Epithelial cell of esophagus (primary cell): ENCODE measurements around the gene NDC80.

Experiments
- DNase-seq: peaks from one replicate; pipeline ENCODE4 v3.0.0; 2010; ENCODE audit warnings: low read depth
- H3K4me3 ChIP-seq: 2 replicates; pipeline ENCODE4 v1.5.1; 2011; ENCODE audit warnings: mild to moderate bottlenecking, low read length, control low read depth
- TF ChIP-seq, protein P1 (sequence below): IDR thresholded peaks from 2 replicates; pipeline ENCODE4 v1.5.1; 2011; ENCODE audit warnings: low read depth, mild to moderate bottlenecking, low read length, control low read depth, inconsistent platforms; ENCODE audit not compliant: insufficient read depth; ENCODE audit errors: missing control alignments

Gene NDC80

GRCh38 chr18:2590303-2590702, 18.9 kb downstream of the NDC80 start:
- no peak overlapping the region for H3K4me3 ChIP-seq
- TF ChIP-seq, protein P1, sequence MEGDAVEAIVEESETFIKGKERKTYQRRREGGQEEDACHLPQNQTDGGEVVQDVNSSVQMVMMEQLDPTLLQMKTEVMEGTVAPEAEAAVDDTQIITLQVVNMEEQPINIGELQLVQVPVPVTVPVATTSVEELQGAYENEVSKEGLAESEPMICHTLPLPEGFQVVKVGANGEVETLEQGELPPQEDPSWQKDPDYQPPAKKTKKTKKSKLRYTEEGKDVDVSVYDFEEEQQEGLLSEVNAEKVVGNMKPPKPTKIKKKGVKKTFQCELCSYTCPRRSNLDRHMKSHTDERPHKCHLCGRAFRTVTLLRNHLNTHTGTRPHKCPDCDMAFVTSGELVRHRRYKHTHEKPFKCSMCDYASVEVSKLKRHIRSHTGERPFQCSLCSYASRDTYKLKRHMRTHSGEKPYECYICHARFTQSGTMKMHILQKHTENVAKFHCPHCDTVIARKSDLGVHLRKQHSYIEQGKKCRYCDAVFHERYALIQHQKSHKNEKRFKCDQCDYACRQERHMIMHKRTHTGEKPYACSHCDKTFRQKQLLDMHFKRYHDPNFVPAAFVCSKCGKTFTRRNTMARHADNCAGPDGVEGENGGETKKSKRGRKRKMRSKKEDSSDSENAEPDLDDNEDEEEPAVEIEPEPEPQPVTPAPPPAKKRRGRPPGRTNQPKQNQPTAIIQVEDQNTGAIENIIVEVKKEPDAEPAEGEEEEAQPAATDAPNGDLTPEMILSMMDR, result no peak
- no peak for DNase-seq

GRCh38 chr18:2597639-2598038, 26.3 kb downstream of the NDC80 start:
- no peak overlapping the region for H3K4me3 ChIP-seq
- DNase-seq, result no peak
- TF ChIP-seq, protein P1, result no peak

DNA sequence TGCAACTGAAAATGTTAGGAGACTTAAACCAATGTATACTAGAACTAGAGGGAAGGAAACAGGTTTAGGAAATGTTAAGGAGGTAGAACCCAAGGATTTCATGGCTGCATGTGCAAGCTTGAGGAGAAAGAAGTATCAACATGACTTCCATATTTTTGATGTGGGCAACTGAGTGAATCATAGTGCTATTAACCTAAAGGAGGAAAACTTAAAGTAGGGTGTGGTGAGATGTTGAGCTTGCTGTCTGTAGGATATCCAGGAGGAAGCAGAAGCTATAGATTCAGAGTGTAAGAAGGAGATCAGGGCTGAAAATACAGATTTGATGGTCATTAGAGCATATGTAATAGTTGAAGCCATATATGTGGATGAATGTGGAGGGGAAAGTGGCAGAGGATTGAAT, 31.5 kb downstream of the NDC80 start:
- TF ChIP-seq, protein P1, result peak; percentile 5
- DNase-seq, result peak; percentile 46
- H3K4me3 ChIP-seq, result no peak overlapping the region

DNA sequence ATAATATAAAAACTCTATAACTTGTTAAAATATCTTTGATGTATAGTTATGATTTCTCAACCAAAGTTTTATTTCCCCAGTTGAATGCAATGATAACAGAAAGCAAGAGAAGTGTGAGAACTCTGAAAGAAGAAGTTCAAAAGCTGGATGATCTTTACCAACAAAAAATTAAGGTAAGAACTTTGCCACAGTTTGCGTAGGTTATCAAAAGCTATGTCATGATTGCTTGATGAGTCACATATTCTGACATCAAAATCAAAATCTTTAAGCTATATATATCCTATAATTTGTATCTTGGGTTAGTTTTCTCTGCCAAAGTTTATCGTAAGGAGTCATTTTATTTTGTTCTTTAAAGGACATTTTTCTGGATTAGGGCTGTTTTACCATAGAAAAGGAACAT, 35.0 kb downstream of the NDC80 start:
- no peak overlapping the region for H3K4me3 ChIP-seq
- no peak for DNase-seq
- TF ChIP-seq, protein P1, result no peak

DNA sequence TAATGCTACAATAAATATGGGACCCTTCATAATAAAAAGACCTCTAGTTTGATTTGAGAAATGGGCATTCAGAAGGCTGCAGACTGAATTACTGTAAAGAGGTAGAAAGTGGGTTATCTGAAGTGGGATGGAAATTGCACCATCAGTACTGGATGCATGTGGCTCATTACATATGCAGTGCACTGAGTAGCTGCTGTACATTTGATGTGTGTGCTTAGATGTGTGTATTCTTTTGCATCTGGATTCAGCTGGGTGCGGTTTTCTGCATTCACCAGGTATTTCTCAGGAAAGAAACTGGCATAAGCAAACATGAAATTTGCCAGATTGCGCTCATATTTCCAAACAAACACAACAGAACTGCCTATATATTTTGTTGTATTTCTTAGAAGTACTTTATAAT, 38.2 kb downstream of the NDC80 start:
- no peak for DNase-seq
- TF ChIP-seq, protein P1, result no peak
- H3K4me3 ChIP-seq, result no peak overlapping the region

DNA sequence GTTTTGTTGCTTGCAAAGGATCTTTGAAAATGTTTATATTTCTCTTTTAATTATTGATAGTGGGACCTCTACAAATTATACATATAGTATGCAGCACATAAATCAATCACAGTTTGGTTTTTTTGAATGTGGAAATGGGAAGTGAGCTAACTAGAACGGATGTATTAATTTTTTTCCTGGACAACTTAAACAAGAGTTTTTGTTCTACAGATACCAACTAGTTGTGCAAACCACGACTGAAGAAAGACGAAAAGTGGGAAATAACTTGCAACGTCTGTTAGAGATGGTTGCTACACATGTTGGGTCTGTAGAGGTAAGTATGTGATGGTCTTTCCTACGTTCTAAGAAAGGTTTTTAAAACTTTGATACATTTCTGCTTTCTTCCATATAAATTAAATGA, 39.2 kb downstream of the NDC80 start:
- TF ChIP-seq, protein P1, result no peak
- no peak for DNase-seq
- no peak overlapping the region for H3K4me3 ChIP-seq

DNA sequence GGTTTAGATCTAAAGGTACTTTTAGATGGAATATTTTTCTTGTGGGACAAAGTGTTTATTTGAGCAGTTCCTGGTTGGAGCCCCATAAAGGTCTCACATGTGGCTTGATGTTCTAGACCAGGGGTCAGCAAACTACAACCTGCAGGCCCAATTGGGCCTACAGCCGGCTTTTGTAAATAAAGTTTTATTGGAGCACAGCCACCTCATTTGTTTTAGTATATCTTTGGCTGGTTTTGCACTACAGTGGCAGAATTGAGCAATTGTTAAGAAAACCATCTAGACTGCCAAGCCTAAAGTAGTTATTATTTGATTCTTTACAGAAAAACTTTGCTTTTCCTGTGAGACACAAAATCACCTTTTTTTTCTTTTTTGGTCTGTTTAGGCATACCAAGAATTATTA, 41.6 kb downstream of the NDC80 start:
- DNase-seq, result no peak
- TF ChIP-seq, protein P1, result no peak

More for the DNA sequence above, 41.6 kb downstream of the NDC80 start:
- H3K4me3 ChIP-seq, result no peak overlapping the region
